CMK (cell line): ENCODE measurements around the gene IL18BP.
A peak's percentile ranks its signal among the peaks of the same experiment; 100 is the strongest.

Experiments used
- DNase-seq: peaks from one replicate; pipeline ENCODE4 v3.0.0-alpha.2; 2010; ENCODE audit warnings: low read depth

The IL18BP gene

GRCh38 chr11:71996946-71997345 is 1.8 kb upstream of the IL18BP start:
- peak; percentile 51 for DNase-seq

DNA sequence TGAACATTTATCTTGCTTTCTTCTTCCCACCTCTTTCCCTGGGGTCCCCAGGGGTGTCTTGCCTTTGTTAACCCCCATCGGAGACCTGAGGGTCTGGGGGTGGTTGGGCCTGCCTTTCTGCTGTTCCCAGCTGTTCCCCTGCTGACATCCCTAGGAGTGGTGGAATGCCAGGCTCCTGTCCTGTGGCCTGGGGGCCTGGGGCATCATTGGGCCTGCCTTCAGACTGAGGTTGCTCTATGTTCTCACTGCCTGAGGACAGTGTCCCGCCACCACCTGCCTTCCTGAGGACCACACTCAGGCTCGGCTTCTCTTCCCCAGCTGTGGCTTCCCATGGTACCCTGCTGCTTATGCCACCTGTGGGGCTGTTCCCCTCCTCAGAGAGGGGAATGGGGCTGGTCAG is 1.1 kb upstream of the IL18BP start:
- no peak for DNase-seq

- no peak for DNase-seq
Measured at GRCh38 chr11:71998061-71998460, 648 bp upstream of the IL18BP start.

GRCh38 chr11:71999362-71999761 is 653 bp downstream of the IL18BP start:
- no peak for DNase-seq

DNA sequence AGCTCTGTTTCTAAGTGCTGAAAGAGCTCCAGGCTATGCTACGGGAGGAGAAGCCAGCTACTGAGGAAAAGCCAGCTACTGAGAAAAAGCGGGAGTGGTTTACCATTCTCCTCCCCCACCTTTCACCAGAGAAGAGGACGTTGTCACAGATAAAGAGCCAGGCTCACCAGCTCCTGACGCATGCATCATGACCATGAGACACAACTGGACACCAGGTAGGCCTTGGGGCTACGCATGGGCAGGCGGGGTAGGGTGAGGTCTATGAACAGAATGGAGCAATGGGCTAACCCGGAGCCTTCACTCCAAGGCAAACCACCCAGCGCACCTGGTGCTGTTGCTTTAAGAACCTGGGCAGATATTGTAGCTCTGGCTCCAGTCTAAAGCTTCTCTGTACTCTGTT is 1.1 kb downstream of the IL18BP start:
- DNase-seq: no peak

- DNase-seq: no peak
Measured at GRCh38 chr11:72000202-72000867, 1.6 kb downstream of the IL18BP start.

DNA sequence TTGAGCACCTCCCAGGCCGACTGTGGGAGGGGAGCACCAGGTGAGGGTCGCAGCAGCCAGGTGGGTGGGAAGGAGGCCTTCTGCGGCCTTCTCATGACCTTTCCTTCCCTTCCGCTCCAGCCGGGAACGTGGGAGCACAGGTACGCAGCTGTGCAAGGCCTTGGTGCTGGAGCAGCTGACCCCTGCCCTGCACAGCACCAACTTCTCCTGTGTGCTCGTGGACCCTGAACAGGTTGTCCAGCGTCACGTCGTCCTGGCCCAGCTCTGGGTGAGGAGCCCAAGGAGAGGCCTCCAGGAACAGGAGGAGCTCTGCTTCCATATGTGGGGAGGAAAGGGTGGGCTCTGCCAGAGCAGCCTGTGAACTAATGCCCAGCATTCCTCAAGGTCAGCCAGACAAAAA is 2.6 kb downstream of the IL18BP start:
- DNase-seq: no peak

- DNase-seq: no peak
Measured at GRCh38 chr11:72001834-72002591, 3.3 kb downstream of the IL18BP start.

DNA sequence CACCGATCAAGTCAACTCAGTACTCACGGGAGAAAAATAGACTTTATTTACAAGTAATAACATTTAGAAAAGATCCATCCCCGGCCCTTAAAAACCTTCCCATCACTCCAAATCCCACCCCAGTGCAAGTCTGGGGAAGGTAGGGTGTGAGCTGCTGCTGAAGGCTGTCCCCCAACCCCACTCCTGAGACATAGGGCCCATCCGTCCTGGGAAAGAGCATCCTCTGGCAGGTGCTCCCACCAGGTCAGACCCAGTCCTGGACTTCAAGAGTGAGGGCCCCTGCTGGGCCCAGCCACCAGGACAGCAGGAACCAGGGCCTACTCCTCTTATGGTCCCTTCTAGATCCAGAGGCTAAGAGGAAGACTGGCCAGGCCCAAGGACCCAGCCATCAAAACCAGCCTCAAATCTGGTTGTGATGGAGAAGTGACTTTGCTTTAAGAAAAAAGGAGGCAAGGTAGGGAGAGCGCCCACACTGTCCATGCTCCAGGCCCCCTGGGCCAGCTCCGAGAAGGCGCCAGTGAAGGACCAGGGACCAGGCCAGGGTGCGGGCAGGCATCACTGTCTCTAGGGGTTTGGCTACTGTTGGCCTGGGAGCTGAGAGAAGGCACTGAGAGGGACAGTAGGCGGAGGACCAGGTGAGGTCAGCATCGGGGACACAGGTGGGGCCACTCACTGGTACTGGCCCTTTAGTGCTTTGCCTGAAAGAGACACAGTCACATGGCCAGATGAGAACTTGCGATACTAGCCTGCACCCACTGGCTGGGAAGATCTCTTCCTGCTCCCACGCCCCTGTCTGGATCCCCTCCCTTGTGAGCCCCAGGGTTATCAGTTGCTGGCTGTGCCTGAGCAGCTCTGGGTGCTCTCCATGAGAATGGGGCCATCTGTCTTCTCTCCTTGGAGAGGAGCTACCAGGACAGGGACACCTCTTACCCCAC is 4.4 kb downstream of the IL18BP start:
- DNase-seq: no peak

GRCh38 chr11:72003776-72004171 is 5.1 kb downstream of the IL18BP start:
- no peak for DNase-seq

DNA sequence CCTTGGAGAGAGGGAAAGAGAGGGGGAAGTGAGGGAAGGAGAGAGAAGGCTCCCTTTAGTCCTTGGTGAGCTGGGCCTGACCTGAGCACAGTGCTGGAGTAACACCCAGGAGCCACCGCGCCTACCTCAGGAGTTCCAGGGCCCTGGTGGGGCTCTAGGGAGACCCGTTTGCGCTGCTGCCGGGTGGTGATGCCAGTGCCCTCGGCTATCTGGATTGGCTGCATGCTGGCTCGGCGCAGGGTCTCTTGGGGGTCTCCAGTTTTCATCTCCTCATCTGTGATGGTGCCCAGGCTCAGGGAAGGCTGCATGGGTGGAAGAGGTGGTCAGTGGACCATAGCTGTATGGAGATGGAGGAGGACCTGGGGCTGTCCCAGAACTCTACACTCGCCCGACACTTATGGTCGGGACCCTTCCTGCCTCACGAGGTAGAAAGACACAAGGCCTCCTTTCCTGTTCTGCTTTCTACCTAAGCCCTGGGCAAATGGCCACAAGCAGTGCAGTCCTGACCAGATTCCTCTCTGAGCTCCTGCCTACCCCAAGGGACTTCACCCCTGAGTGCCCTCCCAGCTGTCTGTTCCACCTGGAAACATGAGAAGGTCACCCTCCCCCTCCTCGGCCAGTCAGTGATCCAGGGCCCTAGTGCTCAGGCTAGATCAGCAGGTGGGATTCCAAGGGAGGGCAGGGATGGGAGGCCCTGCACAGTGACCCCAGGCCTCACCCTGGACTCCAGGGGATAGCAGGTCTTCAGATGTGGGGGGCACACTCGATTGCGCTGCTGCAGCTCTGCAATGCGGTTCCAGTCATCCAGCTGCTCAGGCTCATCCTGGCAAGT is 6.0 kb downstream of the IL18BP start:
- no peak for DNase-seq

- no peak for DNase-seq
Measured at GRCh38 chr11:72005347-72006260, 6.9 kb downstream of the IL18BP start.

DNA sequence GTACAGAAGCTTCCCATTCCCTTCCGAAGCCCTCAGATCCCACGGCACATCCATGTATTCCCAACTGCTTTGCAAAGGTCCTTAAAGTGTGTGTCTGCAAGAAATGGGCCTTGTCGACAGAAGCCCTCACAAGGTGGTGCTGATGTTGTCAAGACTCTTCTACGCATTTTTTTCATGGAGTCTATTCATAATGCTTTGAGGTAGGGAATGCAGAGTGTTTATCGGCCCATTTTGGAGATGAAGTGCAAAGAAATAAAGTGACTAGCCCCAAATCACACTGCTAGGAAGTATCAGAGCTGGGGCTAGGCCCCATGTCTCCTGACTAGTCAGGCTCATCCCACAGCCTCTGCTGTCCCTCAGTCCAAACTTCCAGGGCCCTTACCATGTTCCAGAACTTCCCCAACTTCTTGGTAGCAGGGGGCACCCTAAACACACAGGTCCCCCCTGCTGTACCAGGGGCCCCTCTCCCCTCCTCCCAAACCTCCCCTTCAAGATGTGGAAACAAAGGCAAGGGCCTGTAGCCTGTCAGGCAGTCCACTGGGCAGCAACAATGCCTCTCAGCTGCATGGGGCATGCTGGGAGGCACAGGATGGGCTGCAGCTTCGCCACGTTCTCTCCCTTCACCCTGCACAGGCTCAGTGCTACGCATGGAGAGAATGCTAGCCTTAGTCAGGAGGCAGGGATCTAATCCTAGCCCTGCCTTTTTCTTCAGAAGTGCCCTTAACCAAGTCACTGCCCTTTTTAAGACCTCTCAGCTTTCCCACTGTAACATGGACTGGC is 7.8 kb downstream of the IL18BP start:
- no peak for DNase-seq

DNA sequence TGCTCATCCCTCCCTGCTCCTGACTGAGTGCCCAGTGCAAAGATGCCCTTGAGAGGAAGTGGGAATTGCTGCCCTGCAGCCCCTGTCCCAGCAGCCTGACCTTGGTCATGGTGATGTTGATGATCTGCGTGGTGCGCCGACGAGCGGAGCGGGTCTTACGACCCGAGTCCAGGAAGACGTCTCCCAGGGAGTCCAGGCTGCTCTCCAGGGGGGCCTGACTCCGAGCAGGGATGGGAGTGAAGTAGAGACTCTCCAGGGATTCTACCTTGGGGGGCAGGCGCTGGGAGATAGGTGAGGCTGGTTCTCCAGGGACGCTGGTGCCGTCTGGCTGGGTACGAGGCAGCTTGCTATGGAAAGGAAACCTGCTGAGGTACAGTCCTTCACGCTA is 8.4 kb downstream of the IL18BP start:
- DNase-seq: no peak

GRCh38 chr11:72007587-72007986 is 8.9 kb downstream of the IL18BP start:
- no peak for DNase-seq

GRCh38 chr11:72008728-72009127 is 10.0 kb downstream of the IL18BP start:
- no peak for DNase-seq

DNA sequence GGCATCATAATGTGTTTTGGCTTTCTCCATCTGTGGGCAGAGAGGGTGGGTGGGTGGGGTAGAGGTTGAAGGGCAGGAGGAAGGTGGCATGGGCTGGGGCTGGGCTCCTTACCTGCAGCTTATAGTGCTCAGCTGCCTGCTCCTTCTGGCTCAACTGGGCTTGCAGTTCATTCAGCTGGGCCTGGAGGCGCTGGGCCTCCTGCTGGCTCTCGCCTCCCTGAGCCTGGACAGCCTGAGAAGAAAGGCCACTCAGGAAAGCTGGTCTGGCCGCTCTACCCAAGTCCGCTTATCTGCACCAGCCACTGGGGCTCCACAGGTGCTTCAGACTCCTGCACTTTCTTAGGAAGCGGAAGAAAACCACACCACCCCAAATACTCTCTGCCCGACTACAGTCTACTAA is 10.4 kb downstream of the IL18BP start:
- DNase-seq: no peak

DNA sequence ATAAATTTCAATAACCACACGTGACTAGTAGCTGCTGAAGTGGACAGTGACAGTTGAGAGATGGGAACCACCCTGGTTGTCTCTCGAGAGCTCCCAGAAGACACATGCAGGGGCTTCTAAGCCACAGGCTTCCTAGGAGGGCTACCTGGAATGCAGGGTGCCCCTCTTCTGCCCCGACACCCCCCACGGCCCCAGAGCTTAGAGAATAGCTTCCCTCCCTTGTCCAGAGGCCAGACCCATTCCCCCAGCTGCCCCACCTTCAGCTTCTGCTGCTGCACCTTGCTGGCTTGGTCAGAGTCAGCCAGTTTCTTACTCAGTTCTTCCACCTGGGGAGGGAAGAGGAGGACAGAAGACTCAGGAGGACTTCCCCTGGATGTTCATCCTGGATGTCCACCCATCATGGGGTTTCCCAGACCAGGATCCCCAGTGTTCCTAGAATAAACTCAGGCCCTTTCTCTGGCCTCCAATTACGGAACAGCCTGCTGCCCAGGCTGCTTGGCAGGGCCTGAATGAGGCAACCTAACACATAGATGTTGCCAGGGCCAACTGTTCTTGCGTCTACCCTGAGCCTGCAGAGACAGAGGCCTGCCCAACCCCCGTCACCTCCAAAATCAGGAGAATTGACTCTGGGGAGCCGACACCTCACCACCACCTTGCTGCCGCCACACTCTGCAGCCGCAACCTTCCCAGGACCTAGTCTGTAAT is 12.0 kb downstream of the IL18BP start:
- DNase-seq: no peak

DNA sequence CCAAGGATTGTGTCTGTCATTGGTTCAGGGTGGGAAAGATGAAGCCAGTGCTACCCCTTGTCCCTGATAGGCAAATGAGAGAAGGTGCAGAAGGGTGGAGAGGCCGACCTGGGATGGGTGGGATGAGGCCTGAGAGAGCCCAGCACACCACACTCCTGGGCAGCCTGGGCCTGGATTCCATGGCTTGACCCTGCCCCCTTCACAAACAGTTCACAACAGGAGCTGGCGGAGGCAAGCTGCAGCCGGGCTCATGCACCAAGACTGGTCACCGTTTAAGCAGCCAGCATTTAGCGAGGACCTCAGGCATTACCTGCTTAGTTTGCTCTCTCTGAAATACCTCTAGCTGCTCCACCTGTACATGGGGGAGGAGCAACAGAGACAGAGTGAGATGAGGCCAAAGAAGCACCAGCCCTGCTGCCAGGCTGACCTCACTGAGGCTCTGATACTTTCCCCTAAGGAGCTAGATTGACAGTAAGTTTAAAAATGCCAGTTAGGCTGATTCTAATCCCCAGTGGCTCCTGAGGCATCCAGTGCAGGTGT is 13.5 kb downstream of the IL18BP start:
- DNase-seq: no peak
